ENCODE measurements around the gene ALK.
"Not testable (repeated sequence)": the region's sequence is repeated elsewhere in the genome, so short reads cannot be mapped to it uniquely, and the experiment has no call there.

Gene ALK

GRCh38 chr2:29253495-29254275 is 667.7 kb downstream of the ALK start:
- H3K9me3 ChIP-seq (ENCODE audit: insufficient read depth, low read depth, low read length); H3K9ac ChIP-seq (ENCODE audit: low read depth, low read length); H3K27ac ChIP-seq (ENCODE audit: low read depth, low read length); H3K4me1 ChIP-seq (ENCODE audit: insufficient read depth, low read length); H3K4me3 ChIP-seq (ENCODE audit: low read length); H3K27me3 ChIP-seq (ENCODE audit: insufficient read depth, low read length); H3K36me3 ChIP-seq (ENCODE audit: insufficient read depth, low read length): not testable (repeated sequence)
- 96% methylated on average over 3 of the region's 4 CpGs for WGBS

- Histone ChIP-seq H3K36me3 (ENCODE audit: insufficient read depth, low read length) (no peaks in the 10 kb centered on the region), H3K4me1 (ENCODE audit: insufficient read depth, low read length) (no peaks in the 10 kb centered on the region), H3K4me3 (ENCODE audit: low read length) (no peak overlapping the region), H3K27ac (ENCODE audit: low read depth, low read length) (no peak overlapping the region), H3K9ac (ENCODE audit: low read depth, low read length) (no peak overlapping the region), H3K27me3 (ENCODE audit: insufficient read depth, low read length) (no peaks in the 10 kb centered on the region), H3K9me3 (ENCODE audit: insufficient read depth, low read depth, low read length) (no peaks in the 10 kb centered on the region)
- WGBS = 96% methylated on average over 3 of the region's 3 CpGs
Measured at GRCh38 chr2:29253026-29253425, 668.4 kb downstream of the ALK start.

- no peaks in the 10 kb centered on the region for H3K36me3 ChIP-seq (ENCODE audit: insufficient read depth, low read length)
- no peak overlapping the region for H3K9ac ChIP-seq (ENCODE audit: low read depth, low read length)
- no peaks in the 10 kb centered on the region for H3K4me1 ChIP-seq (ENCODE audit: insufficient read depth, low read length)
- no peaks in the 10 kb centered on the region for H3K27me3 ChIP-seq (ENCODE audit: insufficient read depth, low read length)
- no peak overlapping the region for H3K4me3 ChIP-seq (ENCODE audit: low read length)
- H3K27ac ChIP-seq (ENCODE audit: low read depth, low read length) = no peak overlapping the region
- WGBS = 98% methylated on average over 5 of the region's 5 CpGs
- H3K9me3 ChIP-seq (ENCODE audit: insufficient read depth, low read depth, low read length) = no peaks in the 10 kb centered on the region
Measured at GRCh38 chr2:29251406-29251805, 670.0 kb downstream of the ALK start.

- H3K4me1 ChIP-seq (ENCODE audit: insufficient read depth, low read length) = no peaks in the 10 kb centered on the region
- WGBS = 98% methylated on average over 7 of the region's 7 CpGs
- no peak overlapping the region for H3K4me3 ChIP-seq (ENCODE audit: low read length)
- no peaks in the 10 kb centered on the region for H3K36me3 ChIP-seq (ENCODE audit: insufficient read depth, low read length)
- no peak overlapping the region for H3K27ac ChIP-seq (ENCODE audit: low read depth, low read length)
- H3K9ac ChIP-seq (ENCODE audit: low read depth, low read length) = no peak overlapping the region
- H3K27me3 ChIP-seq (ENCODE audit: insufficient read depth, low read length) = no peaks in the 10 kb centered on the region
- no peaks in the 10 kb centered on the region for H3K9me3 ChIP-seq (ENCODE audit: insufficient read depth, low read depth, low read length)
Measured at GRCh38 chr2:29250977-29251376, 670.4 kb downstream of the ALK start.

GRCh38 chr2:29249666-29250253 is 671.6 kb downstream of the ALK start:
- Histone ChIP-seq H3K9me3 (ENCODE audit: insufficient read depth, low read depth, low read length) (no peaks in the 10 kb centered on the region), H3K36me3 (ENCODE audit: insufficient read depth, low read length) (no peaks in the 10 kb centered on the region), H3K9ac (ENCODE audit: low read depth, low read length) (no peak overlapping the region), H3K4me3 (ENCODE audit: low read length) (no peak overlapping the region), H3K27ac (ENCODE audit: low read depth, low read length) (no peak overlapping the region), H3K27me3 (ENCODE audit: insufficient read depth, low read length) (no peaks in the 10 kb centered on the region), H3K4me1 (ENCODE audit: insufficient read depth, low read length) (no peaks in the 10 kb centered on the region)
- WGBS = 89% methylated on average over 11 of the region's 11 CpGs

- Histone ChIP-seq H3K27ac (ENCODE audit: low read depth, low read length) (no peak overlapping the region), H3K4me3 (ENCODE audit: low read length) (no peak overlapping the region), H3K9me3 (ENCODE audit: insufficient read depth, low read depth, low read length) (no peaks in the 10 kb centered on the region), H3K9ac (ENCODE audit: low read depth, low read length) (no peak overlapping the region), H3K36me3 (ENCODE audit: insufficient read depth, low read length) (no peaks in the 10 kb centered on the region), H3K27me3 (ENCODE audit: insufficient read depth, low read length) (no peaks in the 10 kb centered on the region), H3K4me1 (ENCODE audit: insufficient read depth, low read length) (no peaks in the 10 kb centered on the region)
- 92% methylated on average over 6 of the region's 7 CpGs for WGBS
Measured at GRCh38 chr2:29247336-29247914, 674.0 kb downstream of the ALK start.

GRCh38 chr2:29246383-29247300 is 674.7 kb downstream of the ALK start:
- H3K4me3 ChIP-seq (ENCODE audit: low read length) = no peak overlapping the region
- no peaks in the 10 kb centered on the region for H3K9me3 ChIP-seq (ENCODE audit: insufficient read depth, low read depth, low read length)
- 93% methylated on average over 36 of the region's 36 CpGs for WGBS
- H3K27me3 ChIP-seq (ENCODE audit: insufficient read depth, low read length) = no peaks in the 10 kb centered on the region
- H3K9ac ChIP-seq (ENCODE audit: low read depth, low read length) = no peak overlapping the region
- H3K27ac ChIP-seq (ENCODE audit: low read depth, low read length) = no peak overlapping the region
- H3K4me1 ChIP-seq (ENCODE audit: insufficient read depth, low read length) = no peaks in the 10 kb centered on the region
- no peaks in the 10 kb centered on the region for H3K36me3 ChIP-seq (ENCODE audit: insufficient read depth, low read length)

GRCh38 chr2:29245742-29246382 is 675.5 kb downstream of the ALK start:
- no peak overlapping the region for H3K4me3 ChIP-seq (ENCODE audit: low read length)
- H3K9ac ChIP-seq (ENCODE audit: low read depth, low read length) = no peak overlapping the region
- H3K9me3 ChIP-seq (ENCODE audit: insufficient read depth, low read depth, low read length) = no peaks in the 10 kb centered on the region
- WGBS = 92% methylated on average over 10 of the region's 10 CpGs
- no peak overlapping the region for H3K27ac ChIP-seq (ENCODE audit: low read depth, low read length)
- no peaks in the 10 kb centered on the region for H3K4me1 ChIP-seq (ENCODE audit: insufficient read depth, low read length)
- no peaks in the 10 kb centered on the region for H3K27me3 ChIP-seq (ENCODE audit: insufficient read depth, low read length)
- no peaks in the 10 kb centered on the region for H3K36me3 ChIP-seq (ENCODE audit: insufficient read depth, low read length)

GRCh38 chr2:29245035-29245741 is 676.2 kb downstream of the ALK start:
- not testable (repeated sequence) for H3K27me3 ChIP-seq (ENCODE audit: insufficient read depth, low read length); H3K4me1 ChIP-seq (ENCODE audit: insufficient read depth, low read length); H3K9me3 ChIP-seq (ENCODE audit: insufficient read depth, low read depth, low read length); H3K36me3 ChIP-seq (ENCODE audit: insufficient read depth, low read length); H3K4me3 ChIP-seq (ENCODE audit: low read length); H3K9ac ChIP-seq (ENCODE audit: low read depth, low read length); H3K27ac ChIP-seq (ENCODE audit: low read depth, low read length)
- WGBS = 94% methylated on average over 3 of the region's 3 CpGs

- no peak overlapping the region for H3K27ac ChIP-seq (ENCODE audit: low read depth, low read length)
- no peaks in the 10 kb centered on the region for H3K9me3 ChIP-seq (ENCODE audit: insufficient read depth, low read depth, low read length)
- no peak overlapping the region for H3K9ac ChIP-seq (ENCODE audit: low read depth, low read length)
- no peaks in the 10 kb centered on the region for H3K27me3 ChIP-seq (ENCODE audit: insufficient read depth, low read length)
- no peak overlapping the region for H3K4me3 ChIP-seq (ENCODE audit: low read length)
- WGBS = 94% methylated on average over 9 of the region's 9 CpGs
- no peaks in the 10 kb centered on the region for H3K36me3 ChIP-seq (ENCODE audit: insufficient read depth, low read length)
- H3K4me1 ChIP-seq (ENCODE audit: insufficient read depth, low read length) = no peaks in the 10 kb centered on the region
Measured at GRCh38 chr2:29242621-29243375, 678.6 kb downstream of the ALK start.

Data from HUES64 (cell line).